SK-N-SH (cell line): Measurements from ENCODE around the gene AQP9. TPM values are rescaled to one million over a fixed set of nuclear protein-coding genes. Genes with fewer than 3 reads are reported as not detected.

ENCODE experiments used
- CTCF ChIA-PET: fragments of 300-600, 350-600 bp; formaldehyde crosslinking; extraction: SDS; loops from one replicate; lab custom pipeline; 2021; lab: Yijun Ruan, JAX
- POLR2A ChIA-PET: fragments of 350-600 bp; sonication (Branson Sonifier 250); formaldehyde crosslinking; extraction: SDS; loops from one replicate; lab custom pipeline; 2020; ENCODE audit warnings: antibody characterized with exemption, inconsistent platforms; lab: Yijun Ruan, JAX
- DNase-seq: peaks from one replicate; pipeline ENCODE4 v3.0.0; 2012
- H2AFZ ChIP-seq: fragments of 200-600 bp; sonication (generic); 2 replicates; pipeline ENCODE4 v1.8.1; 2016; ENCODE audit warnings: antibody characterized with exemption, mild to moderate bottlenecking, low read depth
- H3F3A ChIP-seq: fragments of 200-600 bp; sonication (generic); replicated peaks from 2 replicates; pipeline ENCODE3; 2016; ENCODE audit warnings: antibody characterized with exemption, mild to moderate bottlenecking; ENCODE audit not compliant: insufficient read depth
- H3K27ac ChIP-seq, 2 experiments: fragments of 200-500 bp in 1 of 2; fragments of 200-600 bp in 1 of 2; sonication (Bioruptor generic) in 1 of 2; sonication (generic), shearing (Covaris generic) in 1 of 2; 2 replicates each; pipeline versions ENCODE4 v1.5.1 to v1.6.1; 2014 to 2016; ENCODE audit warnings: low read depth in 2 of 2, inconsistent platforms in 1 of 2, low read length in 1 of 2, mild to moderate bottlenecking in 1 of 2, mixed read lengths in 1 of 2
- H3K27me3 ChIP-seq: fragments of 200-600 bp; sonication (generic), shearing (Covaris generic); 2 replicates; pipeline ENCODE4 v1.6.1; 2016; ENCODE audit warnings: mixed run types; ENCODE audit not compliant: insufficient read depth
- H3K36me3 ChIP-seq, 2 experiments: fragments of 200-500 bp in 1 of 2; fragments of 200-600 bp in 1 of 2; sonication (Bioruptor generic) in 1 of 2; sonication (generic) in 1 of 2; replicated peaks in 1 of 2; 2 replicates each; pipeline versions ENCODE3 to v1.5.1; 2014 to 2016; ENCODE audit warnings: low read length in 1 of 2, mild to moderate bottlenecking in 1 of 2; ENCODE audit not compliant: insufficient read depth in 2 of 2, control insufficient read depth in 1 of 2
- H3K4me1 ChIP-seq, 2 experiments: fragments of 200-500 bp in 1 of 2; fragments of 200-600 bp in 1 of 2; sonication (Bioruptor generic) in 1 of 2; sonication (generic), shearing (Covaris generic) in 1 of 2; 2 replicates each; pipeline versions ENCODE4 v1.5.1 to v1.6.1; 2014 to 2016; ENCODE audit warnings: low read depth in 1 of 2, low read length in 1 of 2, mixed run types in 1 of 2; ENCODE audit not compliant: insufficient read depth in 2 of 2, control insufficient read depth in 1 of 2
- H3K4me2 ChIP-seq: fragments of 200-600 bp; sonication (generic), shearing (Covaris generic); 2 replicates; pipeline ENCODE4 v1.6.1; 2017; ENCODE audit warnings: mixed run types
- H3K4me3 ChIP-seq, 2 experiments: fragments of 200-500 bp in 1 of 2; fragments of 200-600 bp in 1 of 2; sonication (Bioruptor generic) in 1 of 2; sonication (generic), shearing (Covaris generic) in 1 of 2; 2 replicates each; pipeline versions ENCODE4 v1.5.1 to v1.8.1; 2014 to 2016; ENCODE audit warnings: low read depth in 2 of 2, inconsistent platforms in 1 of 2, low read length in 1 of 2, mild to moderate bottlenecking in 1 of 2, mixed read lengths in 1 of 2, moderate library complexity in 1 of 2
- H3K79me2 ChIP-seq: fragments of 200-600 bp; sonication (generic); 2 replicates; pipeline ENCODE4 v1.8.1; 2017; ENCODE audit warnings: mild to moderate bottlenecking; ENCODE audit not compliant: insufficient read depth
- H3K9ac ChIP-seq: fragments of 200-600 bp; sonication (generic); 2 replicates; pipeline ENCODE4 v1.6.1; 2017; ENCODE audit warnings: mixed run types
- H3K9me2 ChIP-seq: fragments of 200-600 bp; sonication (generic); 2 replicates; pipeline ENCODE4 v1.6.1; 2017; ENCODE audit warnings: mixed run types
- H3K9me3 ChIP-seq: fragments of 200-600 bp; sonication (generic); 2 replicates; pipeline ENCODE4 v1.6.1; 2017; ENCODE audit warnings: mixed run types, mild to moderate bottlenecking, moderate library complexity
- H4K20me1 ChIP-seq: fragments of 200-600 bp; sonication (generic); 2 replicates; pipeline ENCODE4 v1.6.1; 2017; ENCODE audit warnings: mild to moderate bottlenecking, mixed run types; ENCODE audit not compliant: insufficient read depth
- EP300 ChIP-seq, 2 experiments: IDR thresholded peaks; 2 replicates each; pipeline versions ENCODE4 v1.4.0 to v1.6.1; 2012; ENCODE audit warnings: borderline replicate concordance in 1 of 2, low read depth in 1 of 2, low read length in 1 of 2
- FOXM1 ChIP-seq: IDR thresholded peaks from 2 replicates; pipeline ENCODE4 v1.4.0; 2012; ENCODE audit warnings: low read depth, mild to moderate bottlenecking
- GABPA ChIP-seq: IDR thresholded peaks from 2 replicates; pipeline ENCODE4 v1.4.0; 2012; ENCODE audit warnings: low read depth, mild to moderate bottlenecking
- IRF3 ChIP-seq: fragments of 150-350 bp; IDR thresholded peaks from 2 replicates; pipeline ENCODE4 v1.6.1; 2016; ENCODE audit warnings: mild to moderate bottlenecking, low read depth, low read length
- JUND ChIP-seq: IDR thresholded peaks from 2 replicates; pipeline ENCODE4 v1.4.0; 2012
- MEF2A ChIP-seq: IDR thresholded peaks from 2 replicates; pipeline ENCODE4 v1.4.0; 2012; ENCODE audit warnings: low read depth, borderline replicate concordance
- MXI1 ChIP-seq: IDR thresholded peaks from 2 replicates; pipeline ENCODE4 v1.6.1; 2012; ENCODE audit warnings: mild to moderate bottlenecking, low read depth, low read length, improper control_type of control experiment
- NFIC ChIP-seq: IDR thresholded peaks from 2 replicates; pipeline ENCODE4 v1.4.0; 2012; ENCODE audit warnings: borderline replicate concordance
- RCOR1 ChIP-seq: fragments of 150-350 bp; IDR thresholded peaks from 2 replicates; pipeline ENCODE4 v1.6.1; 2017; ENCODE audit warnings: antibody characterized with exemption, low read length
- REST ChIP-seq: IDR thresholded peaks from 2 replicates; pipeline ENCODE4 v1.6.1; 2012; ENCODE audit warnings: mild to moderate bottlenecking, low read depth, low read length, moderate library complexity
- RFX5 ChIP-seq: IDR thresholded peaks from 2 replicates; pipeline ENCODE4 v1.6.1; 2012; ENCODE audit warnings: mild to moderate bottlenecking, improper control_type of control experiment, low read length
- RXRA ChIP-seq: IDR thresholded peaks from 2 replicates; pipeline ENCODE4 v1.4.0; 2012; ENCODE audit warnings: low read depth, mild to moderate bottlenecking, borderline replicate concordance
- SMC3 ChIP-seq: IDR thresholded peaks from 2 replicates; pipeline ENCODE4 v1.6.1; 2012; ENCODE audit warnings: low read depth, low read length, improper control_type of control experiment
- TAF1 ChIP-seq: IDR thresholded peaks from 2 replicates; pipeline ENCODE4 v1.6.1; 2012; ENCODE audit warnings: low read depth, mild to moderate bottlenecking, low read length, moderate library complexity, borderline replicate concordance
- TCF12 ChIP-seq: IDR thresholded peaks from 2 replicates; pipeline ENCODE4 v1.4.0; 2012
- TEAD4 ChIP-seq: IDR thresholded peaks from 2 replicates; pipeline ENCODE4 v1.4.0; 2012; ENCODE audit warnings: mild to moderate bottlenecking, borderline replicate concordance; ENCODE audit not compliant: insufficient read depth
- WGBS: methylation state at CpG from one replicate; pipeline ENCODE4 v1.1.6; 2017; ENCODE audit warnings: low lambda C conversion rate; 5-methylcytosine and 5-hydroxymethylcytosine counted together
- polyA plus RNA-seq, 3 experiments: library from polyadenylated mRNA; depleted of rRNA; stranded (reverse); fragments of >200 nt; gene quantifications; 2 replicates each; pipeline ENCODE4 v1.2.3, GENCODE V29; 2012
- TF ChIP-seq, protein P1 (sequence below): IDR thresholded peaks from 2 replicates; pipeline ENCODE4 v1.4.0; 2012; ENCODE audit warnings: low read depth, borderline replicate concordance
- TF ChIP-seq, protein P2 (sequence below): IDR thresholded peaks from 2 replicates; pipeline ENCODE4 v1.4.0; 2012; ENCODE audit warnings: low read depth
- TF ChIP-seq, protein P3 (sequence below): fragments of 200-600 bp; sonication (generic); IDR thresholded peaks from 2 replicates; pipeline ENCODE4 v1.6.1; 2017; ENCODE audit warnings: antibody characterized with exemption, mild to moderate bottlenecking, moderate library complexity

The AQP9 gene
- polyA plus RNA-seq, 1 of the 3 experiments (the other 2 are of a cell fraction) = not detected

- 36% methylated on average over 1 of the region's 1 CpG for WGBS
Observed at GRCh38 chr15:58161436-58161930, 23.3 kb downstream of the AQP9 start.

GRCh38 chr15:58163985-58164384 is 25.8 kb downstream of the AQP9 start:
- H3F3A ChIP-seq = no peaks in the 10 kb centered on the region
- WGBS = 38% methylated on average over 4 of the region's 4 CpGs
- no peaks in the 10 kb centered on the region for H3K9me3 ChIP-seq
- H3K4me3 ChIP-seq = no peak overlapping the region
- H3K27ac ChIP-seq = no peak overlapping the region
- CTCF ChIA-PET = interaction anchor here (5.9 kb wide), 1 partner anchor 19 kb away, joined by 24 read pairs; no protein-coding TSS in a partner anchor
- DNase-seq = no peak
- H3K27me3 ChIP-seq = no peaks in the 10 kb centered on the region; the same call in 1 of the 2 replicates
- no peak overlapping the region for H3K9ac ChIP-seq
- H2AFZ ChIP-seq = no peak overlapping the region
- no peak overlapping the region for H3K4me2 ChIP-seq
- no peaks in the 10 kb centered on the region for H4K20me1 ChIP-seq
- no peaks in the 10 kb centered on the region for H3K9me2 ChIP-seq
- H3K36me3 ChIP-seq = no peaks in the 10 kb centered on the region
- H3K4me1 ChIP-seq = no peaks in the 10 kb centered on the region; a peak in 2 of 4 replicates
- POLR2A ChIA-PET = no interaction called here
- no peaks in the 10 kb centered on the region for H3K79me2 ChIP-seq
- no peak for TF ChIP-seq TEAD4
- TF ChIP-seq, protein P1, sequence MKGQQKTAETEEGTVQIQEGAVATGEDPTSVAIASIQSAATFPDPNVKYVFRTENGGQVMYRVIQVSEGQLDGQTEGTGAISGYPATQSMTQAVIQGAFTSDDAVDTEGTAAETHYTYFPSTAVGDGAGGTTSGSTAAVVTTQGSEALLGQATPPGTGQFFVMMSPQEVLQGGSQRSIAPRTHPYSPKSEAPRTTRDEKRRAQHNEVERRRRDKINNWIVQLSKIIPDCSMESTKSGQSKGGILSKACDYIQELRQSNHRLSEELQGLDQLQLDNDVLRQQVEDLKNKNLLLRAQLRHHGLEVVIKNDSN = no peak
- no peak for TF ChIP-seq GABPA
- TF ChIP-seq MXI1 = no peak
- no peak for TF ChIP-seq TAF1
- TF ChIP-seq REST = no peak
- TF ChIP-seq EP300 (IDR thresholded peaks at IDR 0.05; ENCODE audit: borderline replicate concordance in 1 of 2, low read depth in 1 of 2, low read length in 1 of 2) = no peak
- TF ChIP-seq NFIC = no peak
- no peak for TF ChIP-seq RFX5
- TF ChIP-seq RXRA = no peak
- no peak for TF ChIP-seq IRF3
- TF ChIP-seq, protein P2, sequence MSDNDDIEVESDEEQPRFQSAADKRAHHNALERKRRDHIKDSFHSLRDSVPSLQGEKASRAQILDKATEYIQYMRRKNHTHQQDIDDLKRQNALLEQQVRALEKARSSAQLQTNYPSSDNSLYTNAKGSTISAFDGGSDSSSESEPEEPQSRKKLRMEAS = no peak
- no peak for TF ChIP-seq MEF2A
- no peak for TF ChIP-seq FOXM1
- no peak for TF ChIP-seq JUND
- no peak for TF ChIP-seq RCOR1

More at GRCh38 chr15:58161436-58161930, 23.3 kb downstream of the AQP9 start:
- no peak overlapping the region for H3K4me3 ChIP-seq
- no peaks in the 10 kb centered on the region for H3F3A ChIP-seq
- H3K4me1 ChIP-seq = no peaks in the 10 kb centered on the region; a peak in 2 of 4 replicates
- CTCF ChIA-PET = interaction anchor here (0.9 to 2.1 kb wide), 2 partner anchors 21 to 96 kb away, joined by 3 to 12 read pairs; no protein-coding TSS in a partner anchor
- no peaks in the 10 kb centered on the region for H3K36me3 ChIP-seq
- no peak overlapping the region for H2AFZ ChIP-seq
- no peak overlapping the region for H3K9ac ChIP-seq
- H3K9me3 ChIP-seq = no peaks in the 10 kb centered on the region
- no peak overlapping the region for H3K27ac ChIP-seq
- no peaks in the 10 kb centered on the region for H4K20me1 ChIP-seq
- no peaks in the 10 kb centered on the region for H3K79me2 ChIP-seq
- POLR2A ChIA-PET = no interaction called here
- TF ChIP-seq TCF12 (no peak), JUND (no peak), SMC3 (no peak)
- TF ChIP-seq, protein P3, sequence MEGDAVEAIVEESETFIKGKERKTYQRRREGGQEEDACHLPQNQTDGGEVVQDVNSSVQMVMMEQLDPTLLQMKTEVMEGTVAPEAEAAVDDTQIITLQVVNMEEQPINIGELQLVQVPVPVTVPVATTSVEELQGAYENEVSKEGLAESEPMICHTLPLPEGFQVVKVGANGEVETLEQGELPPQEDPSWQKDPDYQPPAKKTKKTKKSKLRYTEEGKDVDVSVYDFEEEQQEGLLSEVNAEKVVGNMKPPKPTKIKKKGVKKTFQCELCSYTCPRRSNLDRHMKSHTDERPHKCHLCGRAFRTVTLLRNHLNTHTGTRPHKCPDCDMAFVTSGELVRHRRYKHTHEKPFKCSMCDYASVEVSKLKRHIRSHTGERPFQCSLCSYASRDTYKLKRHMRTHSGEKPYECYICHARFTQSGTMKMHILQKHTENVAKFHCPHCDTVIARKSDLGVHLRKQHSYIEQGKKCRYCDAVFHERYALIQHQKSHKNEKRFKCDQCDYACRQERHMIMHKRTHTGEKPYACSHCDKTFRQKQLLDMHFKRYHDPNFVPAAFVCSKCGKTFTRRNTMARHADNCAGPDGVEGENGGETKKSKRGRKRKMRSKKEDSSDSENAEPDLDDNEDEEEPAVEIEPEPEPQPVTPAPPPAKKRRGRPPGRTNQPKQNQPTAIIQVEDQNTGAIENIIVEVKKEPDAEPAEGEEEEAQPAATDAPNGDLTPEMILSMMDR = no peak
- no peaks in the 10 kb centered on the region; the same call in 1 of the 2 replicates for H3K27me3 ChIP-seq
- no peaks in the 10 kb centered on the region for H3K9me2 ChIP-seq
- no peak for DNase-seq
- H3K4me2 ChIP-seq = no peak overlapping the region
